Hematopoietic multipotent progenitor cell treated with erythropoietin and hydrocortisone succinate and interleukin-3 and kit ligand, for 8 days (in vitro differentiated cells): ENCODE measurements around the gene NEK6.

ENCODE experiments used
- DNase-seq: peaks from one replicate; pipeline ENCODE4 v3.0.0-alpha.2; 2015

The NEK6 gene

DNA sequence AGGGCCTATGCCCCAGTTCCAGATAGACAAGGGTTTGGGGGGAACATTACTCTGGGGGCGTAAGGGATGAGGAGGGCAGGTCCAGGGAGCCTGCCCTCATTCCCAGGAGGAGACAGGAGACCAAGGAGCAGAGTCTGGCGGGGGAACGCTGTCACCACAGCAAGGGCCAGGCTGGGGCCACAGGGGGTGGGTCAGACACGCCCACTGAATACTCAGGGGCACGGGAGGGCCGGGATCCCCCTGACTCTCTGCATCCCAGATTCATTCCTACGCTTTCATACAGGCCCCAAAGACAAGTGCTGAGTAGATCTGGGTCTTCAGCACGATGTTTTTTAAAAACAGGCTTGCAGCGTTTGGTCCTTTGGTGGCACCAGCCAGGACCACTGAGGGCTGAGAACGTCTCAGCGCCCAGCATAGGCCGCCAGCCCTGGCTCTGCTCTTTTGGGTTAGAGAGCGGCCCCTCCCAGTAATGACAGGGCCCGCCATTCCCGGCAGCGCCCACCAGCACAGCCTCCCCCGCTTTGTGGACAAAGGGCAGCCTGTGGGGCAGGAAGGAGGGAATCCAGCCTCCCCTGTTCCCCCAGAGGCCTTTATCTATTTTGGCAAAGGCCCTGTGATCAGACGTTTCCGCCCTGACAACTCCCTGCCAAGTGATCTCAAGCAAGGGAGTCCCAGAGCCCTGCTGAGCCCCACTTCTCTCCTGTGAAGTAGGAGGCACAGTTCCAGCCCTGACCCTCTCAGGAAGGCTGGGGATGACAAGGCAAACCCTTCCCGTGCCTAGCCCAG, 24.9 kb downstream of the NEK6 start:
- peak; percentile 90 for DNase-seq

DNA sequence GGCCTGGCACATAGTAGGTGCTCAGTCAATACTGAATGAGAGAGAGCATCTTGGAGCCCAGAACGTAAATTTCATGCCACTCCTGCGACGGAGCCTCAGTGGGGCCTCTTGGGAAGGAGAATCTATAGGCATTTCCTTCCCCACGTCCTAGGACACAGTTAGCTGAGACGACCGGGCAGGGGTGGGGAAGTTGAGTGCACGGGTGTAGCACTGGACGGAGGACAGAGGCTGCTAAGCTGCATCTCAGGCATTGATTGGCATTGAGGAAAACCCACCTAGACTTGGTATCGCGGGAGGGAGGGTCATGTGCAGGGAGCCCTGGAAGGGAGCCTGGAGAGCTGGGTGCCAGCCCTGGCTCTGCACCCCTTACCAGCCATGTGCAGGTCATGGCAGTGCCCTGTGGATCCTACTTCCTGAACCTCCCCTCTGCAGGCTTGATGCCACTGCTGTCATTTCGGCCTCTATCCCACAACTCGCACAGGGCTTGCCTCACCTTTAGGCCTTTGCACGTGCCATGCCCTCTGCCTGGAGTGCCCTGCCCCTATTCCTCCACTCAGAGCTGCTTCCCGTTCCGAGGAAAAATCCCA, 25.6 kb downstream of the NEK6 start:
- DNase-seq = no peak

DNA sequence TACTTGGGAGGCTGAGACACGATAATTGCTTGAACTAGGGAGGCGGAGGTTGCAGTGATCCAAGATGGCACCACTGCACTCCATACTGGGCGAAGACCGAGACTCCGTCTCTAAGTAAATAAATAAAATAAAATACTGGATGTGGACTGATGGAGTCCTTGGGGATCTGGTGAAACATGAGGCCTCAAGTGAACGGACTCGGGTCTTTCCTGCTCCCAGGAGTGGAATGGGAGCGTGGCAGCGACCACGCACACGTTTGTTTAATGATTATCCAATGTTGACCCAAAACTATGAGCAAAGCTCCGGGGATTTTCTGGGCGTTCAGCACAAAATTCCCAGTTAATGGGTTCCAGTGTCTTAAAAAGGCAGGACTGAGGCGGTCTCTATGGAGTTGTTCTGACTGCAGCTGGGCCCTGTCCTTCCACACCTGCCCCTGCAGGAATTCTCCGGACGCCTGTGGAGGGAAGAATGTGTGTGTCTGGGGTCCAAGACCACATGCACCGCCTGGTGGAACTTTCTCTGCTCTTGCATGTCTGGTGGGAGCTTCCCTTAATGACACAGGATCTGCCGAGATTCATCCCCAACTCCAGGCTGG, 26.6 kb downstream of the NEK6 start:
- no peak for DNase-seq

DNA sequence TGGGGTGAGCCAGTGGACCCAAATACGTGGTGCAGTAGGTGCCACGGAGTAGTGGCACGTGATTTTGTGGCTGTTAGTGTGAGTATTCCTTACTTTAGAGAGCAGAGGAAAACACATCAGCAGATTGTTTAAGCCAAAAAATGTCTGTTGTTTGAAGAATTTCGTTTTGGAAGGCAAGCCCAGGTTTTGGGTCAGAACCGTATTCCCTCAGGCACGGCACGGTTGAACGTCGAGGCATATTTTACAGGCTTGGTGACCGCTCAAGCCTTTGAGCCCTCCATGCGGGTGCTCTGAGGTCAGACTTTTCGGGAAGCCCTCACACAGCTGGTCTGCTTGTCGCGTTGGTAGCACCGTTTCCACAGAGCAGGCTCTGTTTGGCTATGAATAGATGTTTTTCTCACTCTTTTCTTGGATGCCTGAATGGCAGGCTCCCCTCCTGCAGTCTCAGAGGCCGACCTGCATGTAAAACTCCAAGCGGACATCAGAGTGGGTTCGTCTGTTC, 27.2 kb downstream of the NEK6 start:
- no peak for DNase-seq

DNA sequence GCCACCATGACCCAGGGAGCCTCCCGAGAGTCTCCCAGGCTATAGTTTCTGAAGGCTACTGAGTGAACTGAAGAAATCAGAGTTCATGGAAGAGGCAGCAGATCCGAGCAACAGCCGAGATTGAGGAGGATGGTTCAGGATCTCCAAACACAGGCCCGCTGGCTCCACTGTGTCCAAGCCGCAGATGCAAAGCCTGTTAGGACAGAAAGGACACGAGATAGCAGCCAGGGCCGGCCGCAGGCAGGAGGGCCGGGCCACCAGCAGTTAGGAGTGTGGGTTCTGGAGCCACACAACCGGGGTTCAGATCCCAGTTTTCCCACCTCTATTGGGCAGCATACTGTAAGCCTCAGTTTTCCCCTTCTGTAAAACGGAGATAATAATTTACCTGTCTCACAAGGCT, 27.7 kb downstream of the NEK6 start:
- no peak for DNase-seq

DNA sequence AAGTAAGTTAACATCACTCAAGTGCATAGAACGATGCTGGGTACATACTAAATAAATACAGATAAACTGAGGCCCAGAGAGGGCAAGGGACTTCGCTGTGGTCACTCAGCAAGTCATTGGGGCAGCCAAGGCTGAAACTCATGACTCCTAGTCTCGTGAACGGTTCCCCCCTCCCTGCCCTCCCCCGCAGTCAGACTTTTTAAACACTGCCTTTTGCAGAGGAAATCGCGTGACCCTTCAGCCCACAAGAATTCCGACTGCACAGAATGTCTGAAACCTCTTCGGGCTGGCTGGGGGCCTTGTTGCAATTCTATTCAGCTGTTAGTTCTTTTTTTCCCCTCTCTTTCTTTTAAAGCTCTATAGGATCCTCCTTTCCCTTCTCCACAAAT, 28.1 kb downstream of the NEK6 start:
- peak; percentile 50 for DNase-seq

DNA sequence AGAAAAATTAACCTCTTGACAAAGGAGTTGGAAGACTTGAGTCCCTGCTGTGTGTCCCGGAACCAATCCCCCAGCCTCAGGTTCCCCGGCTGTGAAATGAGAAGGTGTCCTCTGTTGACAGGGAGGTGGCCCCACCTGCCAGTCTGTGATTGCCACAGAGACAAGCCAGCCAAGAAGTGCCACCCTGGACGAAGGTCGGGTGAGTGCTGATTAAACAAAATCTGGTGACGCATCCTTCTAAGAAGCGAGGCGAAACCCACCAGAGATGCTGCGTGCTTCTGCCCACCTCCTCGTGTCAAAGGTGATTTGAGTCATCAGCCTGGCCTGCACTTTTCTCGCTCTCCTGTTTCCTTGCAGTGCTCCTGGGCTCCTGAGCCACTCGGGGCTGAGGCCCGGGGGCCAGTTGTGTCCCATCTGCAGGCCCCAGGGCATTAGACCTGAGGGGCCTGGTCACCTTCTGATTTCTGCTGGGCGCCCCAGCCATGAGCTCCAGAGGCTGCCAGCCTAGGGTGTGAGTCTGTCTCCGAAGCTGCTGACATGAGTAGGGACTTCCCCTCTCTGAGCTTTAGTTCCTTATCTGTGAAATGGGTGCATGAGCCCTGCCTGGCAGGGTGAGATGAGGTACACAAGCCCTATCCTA, 28.7 kb downstream of the NEK6 start:
- DNase-seq = peak; percentile 66

DNA sequence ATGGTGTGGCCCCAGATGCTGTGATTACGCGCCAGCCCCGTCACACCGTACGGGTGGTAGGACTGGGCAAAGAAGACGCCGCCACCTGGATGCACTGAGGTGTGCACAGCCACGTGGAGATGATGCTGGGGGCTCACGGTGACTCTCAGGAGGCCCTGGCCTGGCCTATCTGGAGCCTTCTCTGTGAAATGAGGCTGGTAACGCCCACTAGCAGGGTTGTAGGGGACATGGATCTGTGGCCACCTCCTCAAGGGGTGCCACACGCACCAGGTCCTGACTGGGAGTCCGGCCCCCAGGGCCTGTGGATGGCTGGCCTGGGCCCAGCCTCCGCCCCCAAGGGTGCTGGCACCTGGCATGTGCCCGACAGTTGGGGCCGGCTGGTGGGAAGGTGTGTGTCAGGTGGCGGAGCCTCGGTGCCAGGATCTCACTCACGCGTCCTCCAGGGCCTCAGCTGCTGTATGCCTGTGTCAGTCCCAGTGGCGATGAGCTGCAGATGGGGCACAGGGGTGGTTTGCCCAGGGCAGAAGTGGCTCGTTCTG, 32.4 kb downstream of the NEK6 start:
- no peak for DNase-seq

DNA sequence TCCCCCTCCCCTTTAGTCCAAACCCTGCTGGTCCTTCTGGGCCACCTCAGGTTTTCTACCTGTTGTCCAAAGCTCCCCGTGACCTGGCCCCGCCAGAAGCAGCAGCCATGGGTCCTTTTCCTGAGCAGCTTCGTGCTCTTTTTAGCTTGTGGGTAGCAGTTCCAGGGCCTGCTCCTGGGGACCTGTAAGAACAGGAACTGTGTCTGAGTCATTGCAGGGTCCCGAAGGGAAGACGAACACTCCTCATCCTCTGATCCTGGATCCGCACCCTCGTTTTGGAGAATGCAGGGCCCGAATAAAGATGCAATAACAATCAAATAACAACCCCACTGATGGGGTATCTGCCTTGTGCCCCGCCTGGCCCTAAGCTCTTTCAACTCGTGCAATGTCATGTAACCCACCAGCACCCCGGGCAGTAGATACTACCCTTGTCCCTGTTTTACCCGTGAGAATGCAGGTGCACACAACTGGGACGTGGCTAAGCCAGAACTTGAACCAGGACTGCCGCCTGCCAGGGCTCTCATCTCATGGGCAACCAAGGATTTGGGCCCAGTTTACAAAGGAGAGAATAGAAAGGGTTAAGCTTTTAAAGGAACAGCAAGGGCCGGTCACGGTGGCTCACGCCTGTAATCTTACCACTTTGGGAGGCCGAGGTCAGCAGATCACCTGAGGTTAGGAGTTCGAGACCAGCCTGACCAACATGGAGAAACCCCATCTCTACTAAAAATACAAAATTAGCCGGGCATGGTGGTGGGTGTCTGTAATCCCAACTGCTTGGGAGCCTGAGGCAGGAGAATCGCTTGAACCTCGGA, 33.2 kb downstream of the NEK6 start:
- no peak for DNase-seq

DNA sequence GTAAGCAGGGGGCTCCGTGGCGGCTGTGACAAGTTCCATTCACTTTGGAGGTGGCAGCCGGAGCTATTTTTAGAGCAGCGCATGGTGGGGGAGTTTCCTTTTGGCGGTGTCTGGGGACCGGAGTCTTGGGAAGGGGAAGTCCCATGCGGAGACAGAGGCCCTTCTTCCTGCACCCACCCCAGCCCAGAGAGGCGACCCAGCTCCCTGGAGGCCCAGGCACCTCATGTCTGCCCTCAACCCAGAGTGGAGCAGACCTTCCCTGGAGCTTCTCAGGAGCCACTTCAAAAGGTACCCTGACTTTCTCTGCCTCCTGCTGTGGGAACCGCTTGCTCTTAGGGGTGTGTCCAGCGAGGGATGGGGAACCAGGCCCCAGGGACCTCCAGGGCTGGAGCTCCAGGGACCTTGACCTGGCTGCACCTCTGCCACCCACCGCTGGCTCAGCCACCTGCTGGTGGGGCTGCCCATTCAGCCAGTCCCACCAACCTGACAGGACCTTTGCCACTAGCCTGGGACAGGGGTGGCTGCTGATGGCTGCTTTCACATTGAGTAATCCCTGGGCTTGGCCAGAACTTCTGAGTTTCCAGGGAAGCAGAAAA, 34.1 kb downstream of the NEK6 start:
- DNase-seq = no peak

DNA sequence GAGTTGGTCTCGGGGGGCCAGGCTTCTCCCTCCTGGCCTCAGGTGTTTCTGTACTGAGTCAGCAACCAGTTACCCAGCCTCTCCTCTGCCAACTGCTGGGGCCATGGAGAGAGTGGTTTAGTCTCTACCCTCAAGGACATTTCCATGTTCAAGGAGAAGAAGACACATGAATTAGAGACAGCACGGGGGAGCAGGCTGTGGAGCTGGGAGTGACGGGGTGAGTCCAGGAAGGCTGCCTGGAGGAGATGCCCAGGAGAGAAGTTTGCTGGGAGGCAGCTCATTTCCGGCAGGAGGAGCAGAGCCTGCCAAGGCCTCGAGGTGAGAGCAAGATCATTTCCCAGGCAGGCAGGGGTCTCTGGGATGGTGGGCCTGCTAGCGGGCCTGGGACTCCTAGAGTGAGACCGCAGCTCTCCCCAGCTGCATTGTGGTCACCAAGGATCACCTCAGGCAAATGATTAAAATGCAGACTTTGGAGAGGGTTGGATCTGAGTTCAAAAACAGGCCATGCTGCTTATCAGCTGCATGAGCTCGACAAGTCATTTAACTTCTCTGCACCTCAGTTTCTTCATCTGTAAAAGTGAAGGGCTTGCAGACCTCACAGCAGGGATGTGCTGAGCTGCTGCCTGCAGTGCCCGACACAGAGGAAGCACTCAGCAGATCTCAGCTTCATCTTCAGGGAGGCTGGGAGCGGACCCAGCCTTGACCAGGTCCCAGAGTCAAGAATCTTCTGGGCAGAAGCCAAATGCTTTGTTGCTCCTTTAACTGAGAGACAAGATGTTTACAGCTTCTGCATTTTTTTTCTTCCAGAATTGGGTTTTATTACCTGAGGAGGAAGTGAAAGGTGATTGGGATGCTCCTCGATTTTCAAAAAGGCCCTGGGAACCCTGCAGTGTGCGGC, 35.2 kb downstream of the NEK6 start:
- DNase-seq = no peak

DNA sequence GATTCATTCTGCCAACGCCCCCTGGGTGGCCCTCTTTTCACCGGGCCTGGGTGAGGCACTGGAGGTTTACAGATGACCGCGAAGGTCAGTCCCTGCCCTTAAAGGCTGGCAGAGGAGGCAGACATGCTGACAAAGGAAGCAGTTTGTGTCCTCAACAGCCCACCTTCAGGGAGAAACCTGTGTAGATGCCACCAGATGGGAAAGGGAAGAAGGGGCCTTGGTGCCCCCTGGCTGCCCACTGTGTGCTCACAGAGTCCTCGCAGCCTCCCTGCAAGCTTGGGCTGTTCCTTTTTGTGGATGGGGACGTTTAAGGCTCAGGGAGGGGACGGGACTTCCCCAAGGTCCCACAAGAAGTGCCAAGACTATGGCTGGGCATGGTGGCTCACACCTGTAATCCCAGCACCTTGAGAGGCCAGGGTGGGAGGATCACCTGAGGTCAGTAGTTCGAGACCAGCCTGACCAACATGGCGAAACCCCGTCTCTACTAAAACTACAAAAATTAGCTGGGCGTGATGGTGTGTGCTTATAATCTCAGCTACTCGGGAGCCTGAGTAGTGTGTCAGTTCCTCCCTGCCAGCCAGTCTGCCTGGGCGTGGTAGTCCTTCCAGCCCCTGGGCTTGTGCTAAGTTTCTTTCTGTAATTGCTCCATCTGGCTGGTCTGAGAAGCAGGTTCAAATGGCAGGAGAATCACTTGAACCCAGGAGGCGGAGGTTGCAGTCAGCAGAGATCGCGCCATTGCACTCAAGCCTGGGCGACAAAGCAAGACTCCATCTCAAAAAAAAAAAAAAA, 36.2 kb downstream of the NEK6 start:
- DNase-seq = no peak

DNA sequence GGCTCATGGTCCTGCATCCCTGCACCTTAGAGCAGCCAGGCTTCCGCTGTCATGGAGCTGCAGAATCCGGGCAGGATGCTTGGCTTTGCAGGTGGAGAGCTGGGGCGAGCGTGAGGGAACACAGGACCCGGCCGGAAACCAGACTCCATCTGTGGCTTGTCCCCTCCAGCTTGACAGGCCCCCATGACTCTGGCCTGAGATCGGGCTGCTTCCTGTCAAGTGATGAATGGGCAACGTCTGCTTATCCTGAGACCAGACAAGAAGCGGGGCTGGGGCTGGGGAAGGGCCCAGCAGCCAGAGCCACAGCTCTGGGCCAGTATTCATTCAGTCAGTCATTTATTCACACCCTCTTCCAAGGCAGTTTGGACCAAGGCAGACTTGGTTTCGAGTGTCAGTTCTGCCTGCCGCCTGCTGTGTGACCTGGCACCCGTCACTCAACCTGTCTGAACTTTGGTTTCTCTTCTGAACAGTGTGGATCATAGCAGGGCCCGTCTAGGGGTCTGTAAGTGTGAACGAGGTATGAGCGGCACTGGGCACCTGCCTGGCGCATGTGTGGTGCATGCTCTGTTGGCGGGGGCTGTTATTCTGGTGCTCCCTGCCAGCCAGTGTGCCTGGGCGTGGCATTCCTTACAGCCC, 37.5 kb downstream of the NEK6 start:
- peak; percentile 38 for DNase-seq

DNA sequence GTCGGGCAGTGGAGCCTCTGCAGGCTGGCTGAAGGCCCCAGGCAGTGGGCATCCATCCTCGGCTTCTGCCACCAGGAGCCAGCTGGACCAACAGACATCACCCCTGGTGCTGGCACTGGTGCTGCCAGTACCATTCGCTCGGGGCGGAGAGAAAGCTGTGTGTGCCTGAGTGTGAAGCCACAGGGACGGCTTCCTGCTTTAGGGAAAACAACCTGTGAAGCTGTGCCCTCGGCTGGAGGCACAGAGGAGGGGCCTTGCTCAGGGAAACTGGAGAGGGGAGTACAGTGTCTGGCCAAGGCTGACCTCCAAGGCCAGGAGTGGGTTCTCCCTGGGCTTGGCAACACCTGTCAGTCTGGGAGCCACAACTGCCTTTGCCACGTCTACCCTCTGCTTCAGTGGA, 38.3 kb downstream of the NEK6 start:
- no peak for DNase-seq

DNA sequence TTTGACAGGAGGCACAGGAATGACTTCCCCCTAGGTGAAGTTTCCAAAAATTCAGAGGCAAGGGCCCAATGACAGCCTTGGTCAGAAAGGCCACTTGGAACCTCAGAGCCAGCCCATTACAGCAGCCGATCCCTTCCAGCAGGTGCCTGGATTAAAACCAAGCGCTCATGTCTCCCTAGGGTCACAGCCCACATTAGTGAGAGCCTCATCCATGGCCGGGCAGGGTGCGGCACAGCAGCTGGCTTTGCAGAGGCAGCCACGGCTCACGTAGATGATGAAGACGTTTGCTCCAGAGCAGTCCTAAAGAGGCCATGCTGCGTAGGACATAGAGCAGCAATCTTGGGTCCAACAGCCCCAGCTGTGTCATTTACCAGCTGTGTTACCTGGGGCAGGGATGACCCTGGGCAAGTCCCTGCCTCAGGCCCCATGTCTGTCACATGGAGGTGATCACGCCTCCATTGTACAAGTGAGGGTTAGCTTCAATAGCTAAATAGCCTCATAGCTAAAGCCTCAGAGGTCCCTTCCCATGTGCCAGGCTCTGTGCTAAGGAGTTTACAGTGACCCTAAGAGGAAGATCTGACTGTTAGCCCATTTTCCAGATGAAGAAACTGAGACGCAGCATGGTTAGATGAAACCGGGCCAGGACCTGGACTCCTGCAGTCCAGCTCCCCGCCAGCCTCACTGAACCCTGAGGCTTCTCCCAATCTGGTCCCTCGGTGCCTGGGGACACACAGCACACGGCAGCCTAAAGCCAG, 39.2 kb downstream of the NEK6 start:
- DNase-seq = no peak

DNA sequence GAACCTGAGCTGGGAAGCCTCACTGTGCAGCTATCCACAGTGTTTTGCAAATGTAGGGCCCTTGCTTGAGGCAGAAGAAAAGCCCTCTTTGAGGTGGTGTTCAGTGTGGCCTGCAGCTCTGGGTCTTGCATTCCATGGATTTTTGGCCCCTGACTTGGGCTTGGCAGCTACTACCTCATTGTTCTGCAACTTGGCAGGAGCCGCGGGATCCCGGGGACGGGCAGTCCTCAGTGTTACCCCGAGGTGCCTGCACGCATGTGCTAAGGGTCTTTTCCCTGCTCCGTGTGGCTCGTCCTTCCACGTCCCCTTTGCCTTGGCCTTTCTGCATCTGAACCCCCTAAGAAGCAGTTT, 39.8 kb downstream of the NEK6 start:
- DNase-seq = no peak

DNA sequence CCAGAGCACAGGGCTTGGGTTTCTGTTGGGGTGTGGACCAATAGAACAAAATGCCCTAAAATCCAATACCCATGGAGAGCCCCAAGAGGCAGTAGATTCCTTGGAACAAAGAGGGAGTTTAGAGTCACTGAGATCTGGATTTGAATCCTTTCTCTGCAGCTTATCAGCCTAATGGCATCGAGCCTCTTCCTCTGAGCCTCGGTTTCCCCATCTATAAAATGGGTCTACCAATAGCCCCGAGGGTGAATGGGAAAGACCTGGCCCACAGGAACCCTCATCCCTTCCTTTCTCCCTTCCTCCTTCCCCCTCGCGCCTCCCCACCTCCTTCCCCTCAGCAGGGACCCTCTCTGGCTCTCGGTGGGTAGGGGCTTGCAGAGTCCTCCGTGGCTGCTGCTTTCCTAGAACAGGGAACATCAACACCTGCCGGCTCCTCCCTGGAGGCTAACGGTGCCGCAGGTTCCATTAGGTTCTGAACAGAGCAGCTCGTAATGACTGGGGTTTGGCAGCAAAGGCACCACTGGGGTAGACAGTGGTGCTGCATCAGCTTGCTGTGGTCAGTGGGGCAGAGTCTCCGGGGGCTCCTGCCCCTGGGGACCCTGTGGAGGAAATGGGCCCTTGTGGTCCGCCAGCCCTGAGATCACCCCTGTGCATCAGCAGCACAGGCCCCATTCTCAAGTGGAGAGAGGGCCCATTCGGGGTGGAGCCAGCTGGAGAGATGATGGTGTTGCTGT, 40.3 kb downstream of the NEK6 start:
- DNase-seq = no peak

DNA sequence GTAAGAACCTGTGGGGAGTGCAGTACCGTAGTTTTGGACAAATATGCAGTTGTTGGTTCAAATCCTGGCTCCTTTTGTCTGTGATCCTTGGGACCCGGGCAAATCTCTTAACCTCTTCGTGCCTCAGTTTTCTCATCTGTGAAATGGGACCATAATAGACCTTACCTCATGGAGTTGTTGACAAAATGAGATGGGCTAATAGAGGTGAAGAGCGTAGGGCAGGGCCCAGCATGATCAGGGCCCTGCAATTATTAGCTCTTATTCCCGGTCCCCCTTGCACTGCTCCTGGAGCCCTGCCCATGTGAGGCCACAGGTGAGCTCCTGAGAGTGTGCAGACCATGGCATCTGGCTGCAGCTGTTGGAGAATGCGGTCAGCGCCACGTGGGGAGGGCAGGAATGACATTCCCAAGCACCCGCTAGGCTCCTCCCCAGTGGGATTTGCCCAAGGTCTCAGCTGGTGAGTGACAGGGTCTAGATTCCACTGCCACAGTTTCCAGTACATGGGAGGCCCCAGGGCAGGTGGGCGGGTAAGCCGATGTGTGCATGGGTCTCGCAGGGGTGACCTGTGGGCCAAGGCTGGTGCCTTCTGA, 41.0 kb downstream of the NEK6 start:
- no peak for DNase-seq
